Middle frontal gyrus (tissue), 1 donor: ENCODE results near the gene SF3B2.

ENCODE experiments used
- DNase-seq: peaks from one replicate; pipeline ENCODE4 v3.0.0-alpha.2; 2015; ENCODE audit warnings: low spot score; ENCODE audit errors: extremely low spot score

Gene SF3B2

GRCh38 chr11:66050581-66051231 is 1.5 kb upstream of the SF3B2 start:
- DNase-seq: no peak

DNA sequence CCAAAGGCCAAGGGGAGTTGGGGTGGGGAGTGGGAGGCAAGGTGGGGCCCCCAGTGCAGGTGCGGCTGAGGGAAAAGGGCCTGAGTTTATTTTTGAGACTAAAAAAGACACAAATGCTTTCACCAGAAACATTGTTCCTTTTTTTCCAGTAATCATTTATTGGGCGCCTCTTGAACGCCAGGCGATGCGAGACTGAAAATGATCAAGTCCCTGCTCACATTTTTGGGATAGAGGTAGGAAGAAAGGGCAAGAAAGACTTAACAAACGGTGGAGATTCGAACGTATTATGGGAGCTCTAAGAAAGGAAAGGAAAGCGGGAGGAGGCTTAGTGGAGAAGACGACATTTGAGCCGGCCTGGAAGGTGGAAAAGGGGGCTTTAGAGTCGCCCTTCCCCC is 796 bp upstream of the SF3B2 start:
- no peak for DNase-seq

DNA sequence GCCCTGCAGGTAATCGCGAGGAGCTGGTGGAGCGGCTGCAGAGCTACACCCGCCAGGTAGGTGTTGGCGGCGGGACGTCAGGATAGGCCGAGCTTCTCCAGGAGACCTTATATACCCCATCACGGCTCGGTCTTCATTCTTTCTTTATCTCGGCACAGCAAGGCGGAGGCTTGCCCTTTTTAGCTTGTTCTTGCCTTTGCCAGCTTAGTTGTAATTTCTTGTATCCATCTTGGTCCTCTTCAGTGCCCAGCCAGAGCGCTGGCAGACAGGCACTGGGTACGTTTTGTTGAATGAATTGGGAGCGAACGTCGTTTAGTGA is 459 bp downstream of the SF3B2 start:
- no peak for DNase-seq

GRCh38 chr11:66055021-66055420 is 2.9 kb downstream of the SF3B2 start:
- no peak for DNase-seq

GRCh38 chr11:66056501-66056900 is 4.3 kb downstream of the SF3B2 start:
- no peak for DNase-seq

GRCh38 chr11:66059966-66060680 is 8.0 kb downstream of the SF3B2 start:
- DNase-seq: no peak

DNA sequence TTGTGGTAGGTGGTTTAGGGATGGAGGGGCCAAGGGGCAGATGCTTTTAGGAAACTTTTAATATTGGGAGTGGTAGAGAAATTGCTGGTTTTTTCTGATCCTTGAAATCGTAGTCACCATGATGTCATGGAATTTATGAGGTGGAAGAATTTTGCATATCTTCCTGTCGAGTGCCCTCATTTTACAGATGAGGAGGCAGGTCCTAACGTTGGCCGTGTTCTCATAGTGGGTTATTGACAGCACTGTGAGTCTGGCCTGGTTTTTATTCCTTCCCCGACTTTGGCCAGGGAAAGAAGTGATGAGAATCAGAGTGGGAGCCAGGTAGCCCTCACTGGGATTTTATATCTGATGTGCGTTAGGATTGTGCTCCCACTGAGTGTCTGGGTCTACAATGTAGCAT is 9.1 kb downstream of the SF3B2 start:
- DNase-seq: no peak

DNA sequence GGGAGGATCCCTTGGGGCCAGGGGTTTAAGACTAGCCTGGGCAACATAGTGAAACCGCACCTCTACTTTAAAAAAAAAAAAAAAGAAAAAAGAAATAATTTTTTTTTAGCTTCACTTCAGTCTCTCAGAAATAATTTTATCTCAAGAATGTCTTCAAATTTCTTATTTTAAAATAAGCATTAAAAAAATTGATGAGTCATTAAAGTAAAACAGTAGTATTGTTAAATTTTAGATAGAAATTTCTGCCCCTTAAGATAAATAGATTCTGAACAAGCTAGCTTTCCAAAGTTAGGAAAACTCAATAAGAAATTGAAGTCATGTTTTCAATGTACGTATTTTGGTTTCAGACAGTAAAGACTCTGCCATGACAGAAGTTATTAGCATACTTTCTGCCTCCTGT is 10.2 kb downstream of the SF3B2 start:
- no peak for DNase-seq

DNA sequence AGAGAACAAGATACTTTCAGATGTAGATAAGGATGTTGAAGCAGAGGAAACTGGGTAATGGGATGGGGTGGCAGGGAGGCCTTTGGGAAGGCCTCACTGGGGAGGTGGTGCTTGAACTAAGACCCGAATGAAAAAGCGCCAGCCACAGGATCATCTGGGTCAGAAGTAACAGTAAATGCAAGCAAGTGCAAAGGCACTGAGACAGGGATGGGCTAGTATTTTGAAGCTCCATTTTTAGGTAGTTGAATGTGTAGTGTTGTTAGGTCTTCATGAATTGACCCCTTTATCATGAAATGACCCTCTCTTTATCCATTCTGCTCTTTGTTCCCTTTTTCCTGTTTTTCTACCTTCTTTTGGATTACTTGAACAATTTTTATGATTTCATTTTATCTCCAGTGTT is 11.7 kb downstream of the SF3B2 start:
- no peak for DNase-seq

GRCh38 chr11:66064571-66064970 is 12.4 kb downstream of the SF3B2 start:
- no peak for DNase-seq

DNA sequence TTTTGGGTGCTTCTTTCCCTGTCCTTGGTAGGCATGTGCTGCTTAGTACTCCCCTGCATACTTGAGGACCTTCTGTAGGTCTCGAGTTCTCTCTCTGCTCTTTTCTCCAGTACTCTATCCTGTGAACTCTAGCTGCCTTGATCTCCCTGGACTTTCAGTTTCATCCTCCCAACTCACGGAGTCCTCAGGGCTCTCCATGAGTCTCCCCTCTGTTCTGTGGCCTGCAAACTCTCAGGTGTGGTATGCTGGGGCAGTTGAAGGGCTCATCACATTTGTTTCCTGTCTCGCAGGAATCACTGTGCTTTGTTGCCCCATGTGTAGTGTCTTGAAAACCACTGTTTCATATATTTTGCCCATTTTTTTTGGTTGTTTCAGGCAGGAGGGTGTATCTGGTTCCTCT is 14.6 kb downstream of the SF3B2 start:
- DNase-seq: no peak

GRCh38 chr11:66067640-66068039 is 15.5 kb downstream of the SF3B2 start:
- DNase-seq: no peak

DNA sequence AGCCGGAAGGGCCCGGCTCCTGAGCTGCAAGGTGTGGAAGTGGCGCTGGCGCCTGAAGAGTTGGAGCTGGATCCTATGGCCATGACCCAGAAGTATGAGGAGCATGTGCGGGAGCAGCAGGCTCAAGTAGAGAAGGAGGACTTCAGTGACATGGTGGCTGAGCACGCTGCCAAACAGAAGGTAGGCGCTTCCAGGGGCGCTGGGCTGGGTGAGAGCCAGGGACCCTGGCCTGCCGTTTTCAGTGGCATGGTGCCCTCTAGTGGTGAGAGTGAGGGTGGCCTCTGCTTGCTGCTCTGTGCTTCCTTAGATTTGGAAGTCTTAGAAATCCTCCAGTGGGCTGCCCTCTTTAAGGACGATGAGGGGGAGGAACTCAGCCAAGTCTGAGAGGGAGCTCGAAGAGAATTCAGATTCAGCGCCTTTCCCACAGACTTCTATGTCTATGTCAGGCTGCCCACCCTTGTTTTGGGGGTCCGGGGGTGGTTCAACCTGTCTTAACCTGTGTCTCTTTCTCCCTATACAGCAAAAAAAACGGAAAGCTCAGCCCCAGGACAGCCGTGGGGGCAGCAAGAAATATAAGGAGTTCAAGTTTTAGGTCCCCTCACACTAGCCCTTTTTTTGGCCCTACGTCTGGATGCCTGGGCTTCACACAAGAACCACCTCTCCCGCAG is 16.1 kb downstream of the SF3B2 start:
- no peak for DNase-seq

DNA sequence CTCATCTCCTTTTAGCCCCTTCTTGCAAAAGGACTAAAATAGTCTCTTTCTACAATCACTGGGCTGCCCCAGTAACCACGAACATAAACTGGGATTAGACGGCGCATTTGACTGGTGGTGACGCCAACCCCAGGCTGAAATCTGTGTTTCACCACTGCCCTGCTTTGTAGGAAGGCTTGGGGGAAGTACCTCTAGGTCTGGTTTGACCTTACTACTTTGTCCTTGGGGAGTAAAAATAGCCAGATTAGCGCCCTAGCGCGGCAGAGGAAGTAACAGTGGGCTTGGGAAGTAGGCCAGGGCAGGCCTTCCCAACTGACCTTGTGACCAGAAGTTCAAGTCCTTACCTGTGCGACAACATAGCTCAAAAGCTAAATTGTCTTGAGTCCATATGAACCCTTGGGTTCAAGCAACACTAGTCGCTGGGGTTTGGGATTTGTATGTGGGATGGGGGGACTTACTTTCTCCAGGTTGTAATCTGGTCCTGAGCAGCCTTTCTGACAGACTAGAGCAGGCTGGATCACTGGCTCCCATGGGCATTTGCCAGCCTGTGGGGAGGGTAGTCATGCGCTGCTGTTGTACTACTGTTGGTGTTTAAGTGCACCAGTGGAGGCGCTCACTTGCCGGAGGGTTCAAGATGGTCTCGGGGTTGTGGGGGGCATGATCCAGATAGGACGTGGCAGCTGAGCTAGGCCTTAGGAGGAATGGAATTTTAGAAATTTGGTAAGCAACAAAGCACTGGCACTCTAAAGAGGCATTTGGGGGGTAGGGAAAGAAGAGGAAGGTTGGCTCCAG is 17.0 kb downstream of the SF3B2 start:
- no peak for DNase-seq

DNA sequence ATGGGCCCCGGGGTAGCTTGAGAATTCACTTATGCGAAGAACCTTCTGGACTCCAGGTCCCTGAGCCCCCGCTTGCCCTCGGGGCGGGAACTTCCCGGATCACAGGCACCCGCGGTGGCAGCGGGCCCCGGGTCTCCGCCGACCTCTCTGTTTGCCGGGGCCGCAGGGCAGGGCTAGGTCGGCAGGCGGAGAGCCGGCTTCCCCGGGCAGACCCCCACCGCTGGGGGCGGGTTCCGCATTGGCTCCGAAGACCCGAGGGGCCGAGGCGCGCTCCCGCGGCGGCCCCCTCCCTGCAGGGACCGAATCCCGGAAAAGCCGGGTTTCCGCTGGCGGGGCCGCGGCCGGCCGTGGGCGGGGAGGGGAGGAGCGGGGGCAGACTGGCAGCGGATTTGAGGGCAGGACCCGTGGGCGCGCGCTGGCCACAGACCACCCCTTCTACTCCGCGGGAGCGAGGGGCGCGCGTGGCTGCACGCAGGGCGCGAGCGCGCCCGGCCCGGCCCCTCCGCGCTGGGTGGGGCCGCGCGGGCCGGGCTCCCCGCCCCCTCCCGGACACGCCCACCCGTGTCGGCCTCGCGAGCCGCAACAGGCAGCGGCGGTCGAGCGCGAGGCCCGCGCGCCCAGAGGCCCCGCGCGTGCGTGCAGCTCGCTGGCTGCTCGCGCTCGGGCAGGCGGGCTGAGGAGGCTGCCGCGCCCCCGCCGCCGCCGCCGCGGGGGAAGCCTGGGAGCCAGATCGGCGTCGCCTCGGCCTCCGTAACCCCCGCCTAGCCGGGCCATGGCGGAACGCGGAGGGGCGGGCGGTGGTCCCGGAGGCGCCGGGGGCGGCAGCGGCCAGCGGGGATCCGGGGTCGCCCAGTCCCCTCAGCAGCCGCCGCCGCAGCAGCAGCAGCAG is 17.8 kb downstream of the SF3B2 start, which contains the start of gene PACS1:
PACS1 (plus strand) TSS at position 558 of the 889 bp plus-strand sequence; CDS start at position 773, 215 bp downstream.
- DNase-seq: peak; percentile 50

DNA sequence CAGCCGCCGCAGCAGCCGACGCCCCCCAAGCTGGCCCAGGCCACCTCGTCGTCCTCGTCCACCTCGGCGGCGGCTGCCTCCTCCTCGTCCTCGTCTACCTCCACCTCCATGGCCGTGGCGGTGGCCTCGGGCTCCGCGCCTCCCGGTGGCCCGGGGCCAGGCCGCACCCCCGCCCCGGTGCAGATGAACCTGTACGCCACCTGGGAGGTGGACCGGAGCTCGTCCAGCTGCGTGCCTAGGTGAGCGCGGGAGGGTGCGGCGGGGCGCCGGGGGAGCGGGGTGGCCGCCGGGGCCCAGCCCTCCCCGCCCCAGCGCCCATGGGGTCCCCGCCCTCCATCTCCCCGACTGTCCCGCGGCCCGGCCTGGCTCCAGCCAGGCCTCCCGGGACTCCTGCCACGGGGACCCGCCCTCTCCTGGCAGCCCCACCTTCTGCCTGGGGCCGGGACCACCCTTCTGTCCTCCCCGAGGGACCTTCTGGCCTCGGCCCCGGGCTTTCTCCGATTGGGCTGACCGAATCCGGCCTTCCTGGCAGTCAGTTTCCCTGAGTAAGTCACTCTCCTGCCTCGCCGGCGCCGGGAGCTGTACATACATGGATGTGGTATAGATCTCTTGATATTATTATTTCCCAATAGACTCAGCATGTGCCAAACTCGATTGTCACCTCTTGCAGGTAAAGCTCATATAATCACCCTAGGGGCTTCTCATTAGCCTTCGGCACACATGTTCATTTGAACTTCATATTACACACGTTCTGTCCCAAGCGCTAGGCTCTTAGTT is 18.6 kb downstream of the SF3B2 start:
- no peak for DNase-seq

GRCh38 chr11:66071381-66071801 is 19.2 kb downstream of the SF3B2 start:
- no peak for DNase-seq

- DNase-seq: no peak
Measured at GRCh38 chr11:66072081-66072480, 19.9 kb downstream of the SF3B2 start.

DNA sequence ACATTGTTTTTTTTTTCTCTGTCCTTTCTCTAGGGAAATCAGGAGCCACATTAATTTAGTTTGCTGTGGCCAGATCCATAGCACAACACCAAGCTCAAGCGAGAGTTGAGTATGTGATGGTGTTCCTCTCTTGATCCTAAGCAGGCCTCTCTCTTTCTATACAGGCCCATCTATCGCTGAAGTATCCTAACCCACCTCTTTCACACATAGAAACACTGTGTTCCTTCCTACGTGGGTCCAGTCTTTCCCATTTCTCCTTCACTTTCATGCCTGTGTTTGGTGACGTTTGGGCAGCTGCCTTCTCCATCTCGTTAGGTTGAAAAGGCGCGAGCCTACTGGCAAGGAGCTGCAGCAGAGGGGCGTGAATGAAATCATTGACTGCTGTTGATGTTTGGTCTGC is 20.4 kb downstream of the SF3B2 start:
- DNase-seq: no peak

DNA sequence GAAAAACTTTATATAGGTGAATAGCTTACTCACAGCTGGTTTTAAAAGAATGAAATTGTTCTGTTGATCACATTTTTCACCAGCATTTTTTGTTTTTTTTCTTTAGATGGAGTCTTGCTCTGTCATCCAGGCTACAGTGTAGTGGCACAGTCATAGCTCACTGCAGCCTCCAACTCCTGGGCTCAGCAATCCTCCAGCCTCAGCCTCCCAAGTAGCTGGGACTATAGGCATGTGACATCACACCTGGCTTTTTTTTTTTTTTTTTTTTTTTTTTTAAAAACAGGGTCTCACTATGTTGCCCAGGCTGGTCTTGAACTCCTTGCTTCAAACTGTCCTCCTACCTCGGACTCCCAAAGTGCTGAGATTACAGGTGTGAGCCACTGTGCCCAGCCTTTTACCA is 21.5 kb downstream of the SF3B2 start:
- no peak for DNase-seq
